Measurements from ENCODE around the gene RAB40A.

RAB40A gene

DNA sequence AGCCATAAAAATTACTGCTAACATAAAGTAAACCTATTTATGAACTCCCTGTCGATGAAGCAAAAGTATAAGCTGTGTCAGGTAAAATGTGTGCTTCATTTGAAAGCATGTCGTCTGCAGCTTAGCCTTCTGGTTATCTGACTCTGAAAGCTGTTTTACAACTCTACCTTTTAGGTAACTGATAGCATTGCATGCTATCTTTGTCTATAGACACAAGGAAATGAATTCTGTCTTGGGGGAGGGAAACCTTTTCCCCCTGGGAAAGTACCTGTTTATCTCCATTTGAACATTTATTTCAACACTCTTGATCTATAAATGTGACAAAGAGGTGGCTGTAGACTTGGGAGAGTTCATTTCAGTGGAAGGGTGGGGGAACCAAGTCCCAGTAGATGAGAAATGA is 51.4 kb downstream of the RAB40A start:
- Histone ChIP-seq H3K4me2 (ENCODE audit: low read depth, low read length, poor library complexity, severe bottlenecking) (no peak overlapping the region), H3K9me2 (replicated peaks; ENCODE audit: insufficient read depth, low read length) (no peaks in the 10 kb centered on the region)

DNA sequence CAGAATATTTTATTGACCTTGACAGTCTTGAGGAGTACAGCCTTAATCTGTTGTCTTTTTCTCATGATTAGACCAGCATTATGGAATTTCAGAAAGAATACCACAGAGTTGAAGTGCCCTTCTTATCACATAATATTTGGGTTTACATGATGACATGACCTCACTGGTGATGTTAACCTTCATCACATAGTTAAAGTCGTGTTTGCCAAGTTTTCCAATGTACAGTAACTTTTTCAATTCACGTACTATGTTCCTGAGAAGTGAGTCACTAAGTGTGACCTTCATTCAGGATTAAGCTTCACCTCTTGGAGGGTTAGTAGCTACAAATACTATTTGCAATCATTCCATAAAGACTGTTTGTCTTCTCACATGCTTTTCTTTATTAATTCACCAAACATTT is 52.1 kb downstream of the RAB40A start:
- TF ChIP-seq EZH2phosphoT487 (conservative IDR thresholded peaks at IDR 0.05; ENCODE audit: low read length): no peak
- TF ChIP-seq, protein P1, sequence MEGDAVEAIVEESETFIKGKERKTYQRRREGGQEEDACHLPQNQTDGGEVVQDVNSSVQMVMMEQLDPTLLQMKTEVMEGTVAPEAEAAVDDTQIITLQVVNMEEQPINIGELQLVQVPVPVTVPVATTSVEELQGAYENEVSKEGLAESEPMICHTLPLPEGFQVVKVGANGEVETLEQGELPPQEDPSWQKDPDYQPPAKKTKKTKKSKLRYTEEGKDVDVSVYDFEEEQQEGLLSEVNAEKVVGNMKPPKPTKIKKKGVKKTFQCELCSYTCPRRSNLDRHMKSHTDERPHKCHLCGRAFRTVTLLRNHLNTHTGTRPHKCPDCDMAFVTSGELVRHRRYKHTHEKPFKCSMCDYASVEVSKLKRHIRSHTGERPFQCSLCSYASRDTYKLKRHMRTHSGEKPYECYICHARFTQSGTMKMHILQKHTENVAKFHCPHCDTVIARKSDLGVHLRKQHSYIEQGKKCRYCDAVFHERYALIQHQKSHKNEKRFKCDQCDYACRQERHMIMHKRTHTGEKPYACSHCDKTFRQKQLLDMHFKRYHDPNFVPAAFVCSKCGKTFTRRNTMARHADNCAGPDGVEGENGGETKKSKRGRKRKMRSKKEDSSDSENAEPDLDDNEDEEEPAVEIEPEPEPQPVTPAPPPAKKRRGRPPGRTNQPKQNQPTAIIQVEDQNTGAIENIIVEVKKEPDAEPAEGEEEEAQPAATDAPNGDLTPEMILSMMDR (IDR thresholded peaks at IDR 0.05; ENCODE audit: insufficient read depth, low read length, poor library complexity, severe bottlenecking): no peak
- H2AFZ ChIP-seq (ENCODE audit: low read depth, low read length, severe bottlenecking): no peak overlapping the region
- H4K20me1 ChIP-seq (ENCODE audit: low read depth, low read length): no peaks in the 10 kb centered on the region
- H3K36me3 ChIP-seq (ENCODE audit: low read length): no peaks in the 10 kb centered on the region
- no peak overlapping the region for H3K4me2 ChIP-seq (ENCODE audit: low read depth, low read length, poor library complexity, severe bottlenecking)
- no peaks in the 10 kb centered on the region for H3K9me3 ChIP-seq (ENCODE audit: insufficient read depth, low read length)
- no peaks in the 10 kb centered on the region for H3K9me2 ChIP-seq (replicated peaks; ENCODE audit: insufficient read depth, low read length)
- H3K27ac ChIP-seq (ENCODE audit: low read depth, low read length): no peak overlapping the region
- no peak overlapping the region for H3K9ac ChIP-seq (ENCODE audit: low read length)
- H3F3A ChIP-seq (ENCODE audit: insufficient read depth): no peaks in the 10 kb centered on the region
- no peaks in the 10 kb centered on the region for H3K27me3 ChIP-seq (ENCODE audit: low read length)
- no peaks in the 10 kb centered on the region for H3K79me2 ChIP-seq (ENCODE audit: insufficient read depth, low read length)
- no peak overlapping the region for H3K4me3 ChIP-seq (ENCODE audit: insufficient read depth, low read length, poor library complexity, severe bottlenecking)

More for the DNA sequence above, 51.4 kb downstream of the RAB40A start:
- no peak overlapping the region for H3K4me3 ChIP-seq (ENCODE audit: insufficient read depth, low read length, poor library complexity, severe bottlenecking)
- H3K27ac ChIP-seq (ENCODE audit: low read depth, low read length): no peak overlapping the region
- no peaks in the 10 kb centered on the region for H3K36me3 ChIP-seq (ENCODE audit: low read length)
- no peaks in the 10 kb centered on the region for H3K79me2 ChIP-seq (ENCODE audit: insufficient read depth, low read length)
- H3F3A ChIP-seq (ENCODE audit: insufficient read depth): no peaks in the 10 kb centered on the region
- H3K9ac ChIP-seq (ENCODE audit: low read length): no peak overlapping the region
- TF ChIP-seq, protein P1 (IDR thresholded peaks at IDR 0.05; ENCODE audit: insufficient read depth, low read length, poor library complexity, severe bottlenecking): no peak
- TF ChIP-seq EZH2phosphoT487 (conservative IDR thresholded peaks at IDR 0.05; ENCODE audit: low read length): no peak
- no peaks in the 10 kb centered on the region for H3K27me3 ChIP-seq (ENCODE audit: low read length)
- H3K9me3 ChIP-seq (ENCODE audit: insufficient read depth, low read length): no peaks in the 10 kb centered on the region
- H4K20me1 ChIP-seq (ENCODE audit: low read depth, low read length): no peaks in the 10 kb centered on the region
- no peak overlapping the region for H2AFZ ChIP-seq (ENCODE audit: low read depth, low read length, severe bottlenecking)

DNA sequence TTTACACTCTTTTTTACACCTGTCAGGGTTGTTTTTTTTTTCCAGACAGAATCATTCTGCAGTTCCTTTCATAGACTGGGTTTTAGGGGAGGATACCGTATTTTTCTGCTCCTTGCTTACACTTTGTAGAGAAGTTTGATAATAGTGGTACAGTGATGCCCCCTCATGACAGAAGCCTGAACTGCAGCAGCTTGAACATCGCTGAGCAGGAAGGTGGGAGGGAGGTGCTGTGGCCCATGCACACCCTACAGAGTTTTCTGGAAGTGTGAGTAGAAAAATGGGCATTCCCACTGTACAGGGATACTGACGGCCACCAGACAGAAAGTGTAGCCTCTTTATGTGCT is 54.5 kb downstream of the RAB40A start:
- Histone ChIP-seq H2AFZ (ENCODE audit: low read depth, low read length, severe bottlenecking) (peak overlapping the region; percentile 99), H3K27me3 (ENCODE audit: low read length) (no peaks in the 10 kb centered on the region), H3K79me2 (ENCODE audit: insufficient read depth, low read length) (no peaks in the 10 kb centered on the region), H3K9me2 (replicated peaks; ENCODE audit: insufficient read depth, low read length) (no peaks in the 10 kb centered on the region), H3K36me3 (ENCODE audit: low read length) (no peaks in the 10 kb centered on the region), H3K27ac (ENCODE audit: low read depth, low read length) (no peak overlapping the region), H3K4me3 (ENCODE audit: insufficient read depth, low read length, poor library complexity, severe bottlenecking) (peak overlapping the region; percentile 45), H3K4me2 (ENCODE audit: low read depth, low read length, poor library complexity, severe bottlenecking) (peak overlapping the region; percentile 77), H3F3A (ENCODE audit: insufficient read depth) (no peaks in the 10 kb centered on the region), H3K9ac (ENCODE audit: low read length) (peak overlapping the region; percentile 40), H4K20me1 (ENCODE audit: low read depth, low read length) (no peaks in the 10 kb centered on the region), H3K9me3 (ENCODE audit: insufficient read depth, low read length) (no peaks in the 10 kb centered on the region)
- TF ChIP-seq EZH2phosphoT487 (conservative IDR thresholded peaks at IDR 0.05; ENCODE audit: low read length): no peak
- TF ChIP-seq, protein P1 (IDR thresholded peaks at IDR 0.05; ENCODE audit: insufficient read depth, low read length, poor library complexity, severe bottlenecking): peak; percentile 58
